ENCODE results near the gene RNASE2. TPM values are rescaled to one million over a fixed set of nuclear protein-coding genes. Genes with fewer than 3 reads are reported as not detected.
"Not testable (repeated sequence)": the region's sequence is repeated elsewhere in the genome, so short reads cannot be mapped to it uniquely, and the experiment has no call there.

The RNASE2 gene
- total and polyA plus RNA-seq, 4 donors: 0.59 to 27.0 (median 4.3) TPM

DNA sequence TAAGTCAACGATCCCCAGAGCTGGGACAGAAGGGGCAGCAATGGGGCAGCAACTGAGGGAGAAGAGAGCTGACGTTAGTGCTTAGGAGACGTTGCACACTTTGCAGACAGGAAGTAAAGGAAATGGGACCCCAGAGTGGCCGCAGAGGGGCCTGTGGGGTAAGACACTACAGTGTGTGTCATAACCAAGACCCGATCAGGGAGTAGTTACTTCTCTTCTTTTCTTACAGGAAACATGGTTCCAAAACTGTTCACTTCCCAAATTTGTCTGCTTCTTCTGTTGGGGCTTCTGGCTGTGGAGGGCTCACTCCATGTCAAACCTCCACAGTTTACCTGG lies 219 bp downstream of the RNASE2 start:
- 54% methylated on average over 5 of the region's 5 CpGs for WGBS
- DNase-seq (ENCODE audit: low spot score): not testable (repeated sequence)

DNA sequence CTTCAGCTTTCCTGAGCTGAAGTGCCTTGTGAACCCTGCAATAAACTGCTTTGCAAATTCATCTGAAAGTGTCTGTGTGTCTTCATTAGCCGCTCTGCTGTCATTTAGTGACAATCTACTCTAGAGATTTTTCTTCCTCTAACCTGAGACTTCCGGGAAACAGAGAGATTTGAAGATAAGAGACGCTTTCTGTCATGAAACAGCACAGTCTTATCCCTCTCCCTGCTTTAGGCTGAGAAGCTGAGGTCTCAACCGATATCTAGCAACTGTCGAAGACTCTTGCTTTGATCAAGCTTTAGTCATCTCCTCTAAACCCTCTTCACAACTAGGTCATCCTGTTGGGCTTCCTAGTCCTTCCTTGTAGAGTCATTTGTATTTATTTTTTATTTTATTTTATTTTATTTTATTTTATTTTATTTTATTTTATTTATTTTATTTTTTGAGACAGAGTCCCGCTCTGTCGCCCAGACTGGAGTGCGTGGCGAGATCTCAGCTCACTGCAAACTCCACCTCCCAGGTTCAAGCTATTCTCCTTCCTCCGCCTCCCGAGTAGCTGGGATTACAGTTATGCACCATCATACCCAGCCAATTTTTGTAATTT lies 1.2 kb downstream of the RNASE2 start:
- H3K9ac ChIP-seq (ENCODE audit: low read depth in 1 of 2, low read length in 2 of 2): no peak overlapping the region
- H3K4me3 ChIP-seq (ENCODE audit: low read depth in 1 of 3, low read length in 3 of 3): no peak overlapping the region
- TF ChIP-seq YY1 (IDR thresholded peaks at IDR 0.05) (no peak), EGR1 (IDR thresholded peaks at IDR 0.05; ENCODE audit: low read depth in 2 of 2) (no peak), HNF4A (conservative IDR thresholded peaks at IDR 0.05) (no peak), SP1 (IDR thresholded peaks at IDR 0.05) (no peak), JUND (IDR thresholded peaks at IDR 0.05) (no peak), FOXA1 (IDR thresholded peaks at IDR 0.05) (no peak), RXRA (IDR thresholded peaks at IDR 0.05) (no peak), GABPA (IDR thresholded peaks at IDR 0.05 in 1 of 2, conservative IDR thresholded peaks at IDR 0.05 in 1 of 2) (no peak), NR2F2 (IDR thresholded peaks at IDR 0.05) (no peak), FOXA2 (IDR thresholded peaks at IDR 0.05) (no peak), HNF4G (IDR thresholded peaks at IDR 0.05) (no peak), TAF1 (conservative IDR thresholded peaks at IDR 0.05) (no peak), RAD21 (IDR thresholded peaks at IDR 0.05) (no peak)
- TF ChIP-seq, protein P1, sequence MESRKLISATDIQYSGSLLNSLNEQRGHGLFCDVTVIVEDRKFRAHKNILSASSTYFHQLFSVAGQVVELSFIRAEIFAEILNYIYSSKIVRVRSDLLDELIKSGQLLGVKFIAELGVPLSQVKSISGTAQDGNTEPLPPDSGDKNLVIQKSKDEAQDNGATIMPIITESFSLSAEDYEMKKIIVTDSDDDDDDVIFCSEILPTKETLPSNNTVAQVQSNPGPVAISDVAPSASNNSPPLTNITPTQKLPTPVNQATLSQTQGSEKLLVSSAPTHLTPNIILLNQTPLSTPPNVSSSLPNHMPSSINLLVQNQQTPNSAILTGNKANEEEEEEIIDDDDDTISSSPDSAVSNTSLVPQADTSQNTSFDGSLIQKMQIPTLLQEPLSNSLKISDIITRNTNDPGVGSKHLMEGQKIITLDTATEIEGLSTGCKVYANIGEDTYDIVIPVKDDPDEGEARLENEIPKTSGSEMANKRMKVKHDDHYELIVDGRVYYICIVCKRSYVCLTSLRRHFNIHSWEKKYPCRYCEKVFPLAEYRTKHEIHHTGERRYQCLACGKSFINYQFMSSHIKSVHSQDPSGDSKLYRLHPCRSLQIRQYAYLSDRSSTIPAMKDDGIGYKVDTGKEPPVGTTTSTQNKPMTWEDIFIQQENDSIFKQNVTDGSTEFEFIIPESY (IDR thresholded peaks at IDR 0.05): no peak
- TF ChIP-seq, protein P2, sequence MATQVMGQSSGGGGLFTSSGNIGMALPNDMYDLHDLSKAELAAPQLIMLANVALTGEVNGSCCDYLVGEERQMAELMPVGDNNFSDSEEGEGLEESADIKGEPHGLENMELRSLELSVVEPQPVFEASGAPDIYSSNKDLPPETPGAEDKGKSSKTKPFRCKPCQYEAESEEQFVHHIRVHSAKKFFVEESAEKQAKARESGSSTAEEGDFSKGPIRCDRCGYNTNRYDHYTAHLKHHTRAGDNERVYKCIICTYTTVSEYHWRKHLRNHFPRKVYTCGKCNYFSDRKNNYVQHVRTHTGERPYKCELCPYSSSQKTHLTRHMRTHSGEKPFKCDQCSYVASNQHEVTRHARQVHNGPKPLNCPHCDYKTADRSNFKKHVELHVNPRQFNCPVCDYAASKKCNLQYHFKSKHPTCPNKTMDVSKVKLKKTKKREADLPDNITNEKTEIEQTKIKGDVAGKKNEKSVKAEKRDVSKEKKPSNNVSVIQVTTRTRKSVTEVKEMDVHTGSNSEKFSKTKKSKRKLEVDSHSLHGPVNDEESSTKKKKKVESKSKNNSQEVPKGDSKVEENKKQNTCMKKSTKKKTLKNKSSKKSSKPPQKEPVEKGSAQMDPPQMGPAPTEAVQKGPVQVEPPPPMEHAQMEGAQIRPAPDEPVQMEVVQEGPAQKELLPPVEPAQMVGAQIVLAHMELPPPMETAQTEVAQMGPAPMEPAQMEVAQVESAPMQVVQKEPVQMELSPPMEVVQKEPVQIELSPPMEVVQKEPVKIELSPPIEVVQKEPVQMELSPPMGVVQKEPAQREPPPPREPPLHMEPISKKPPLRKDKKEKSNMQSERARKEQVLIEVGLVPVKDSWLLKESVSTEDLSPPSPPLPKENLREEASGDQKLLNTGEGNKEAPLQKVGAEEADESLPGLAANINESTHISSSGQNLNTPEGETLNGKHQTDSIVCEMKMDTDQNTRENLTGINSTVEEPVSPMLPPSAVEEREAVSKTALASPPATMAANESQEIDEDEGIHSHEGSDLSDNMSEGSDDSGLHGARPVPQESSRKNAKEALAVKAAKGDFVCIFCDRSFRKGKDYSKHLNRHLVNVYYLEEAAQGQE (IDR thresholded peaks at IDR 0.05): no peak
- TF ChIP-seq, protein P3, sequence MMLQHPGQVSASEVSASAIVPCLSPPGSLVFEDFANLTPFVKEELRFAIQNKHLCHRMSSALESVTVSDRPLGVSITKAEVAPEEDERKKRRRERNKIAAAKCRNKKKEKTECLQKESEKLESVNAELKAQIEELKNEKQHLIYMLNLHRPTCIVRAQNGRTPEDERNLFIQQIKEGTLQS (IDR thresholded peaks at IDR 0.05): no peak
- TF ChIP-seq, protein P4, sequence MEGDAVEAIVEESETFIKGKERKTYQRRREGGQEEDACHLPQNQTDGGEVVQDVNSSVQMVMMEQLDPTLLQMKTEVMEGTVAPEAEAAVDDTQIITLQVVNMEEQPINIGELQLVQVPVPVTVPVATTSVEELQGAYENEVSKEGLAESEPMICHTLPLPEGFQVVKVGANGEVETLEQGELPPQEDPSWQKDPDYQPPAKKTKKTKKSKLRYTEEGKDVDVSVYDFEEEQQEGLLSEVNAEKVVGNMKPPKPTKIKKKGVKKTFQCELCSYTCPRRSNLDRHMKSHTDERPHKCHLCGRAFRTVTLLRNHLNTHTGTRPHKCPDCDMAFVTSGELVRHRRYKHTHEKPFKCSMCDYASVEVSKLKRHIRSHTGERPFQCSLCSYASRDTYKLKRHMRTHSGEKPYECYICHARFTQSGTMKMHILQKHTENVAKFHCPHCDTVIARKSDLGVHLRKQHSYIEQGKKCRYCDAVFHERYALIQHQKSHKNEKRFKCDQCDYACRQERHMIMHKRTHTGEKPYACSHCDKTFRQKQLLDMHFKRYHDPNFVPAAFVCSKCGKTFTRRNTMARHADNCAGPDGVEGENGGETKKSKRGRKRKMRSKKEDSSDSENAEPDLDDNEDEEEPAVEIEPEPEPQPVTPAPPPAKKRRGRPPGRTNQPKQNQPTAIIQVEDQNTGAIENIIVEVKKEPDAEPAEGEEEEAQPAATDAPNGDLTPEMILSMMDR (IDR thresholded peaks at IDR 0.05; ENCODE audit: low read depth, low read length, missing input control): no peak
- TF ChIP-seq, protein P5, sequence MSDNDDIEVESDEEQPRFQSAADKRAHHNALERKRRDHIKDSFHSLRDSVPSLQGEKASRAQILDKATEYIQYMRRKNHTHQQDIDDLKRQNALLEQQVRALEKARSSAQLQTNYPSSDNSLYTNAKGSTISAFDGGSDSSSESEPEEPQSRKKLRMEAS (IDR thresholded peaks at IDR 0.05): no peak
- 91% methylated on average over 11 of the region's 11 CpGs for WGBS
- H3K36me3 ChIP-seq (ENCODE audit: control insufficient read depth in 4 of 4, insufficient read depth in 3 of 4, low read depth in 1 of 4, low read length in 3 of 4): no peaks in the 10 kb centered on the region
- H3K9me3 ChIP-seq (ENCODE audit: control insufficient read depth in 4 of 4, low read length in 3 of 4): no peaks in the 10 kb centered on the region
- H3K4me1 ChIP-seq (ENCODE audit: control insufficient read depth in 4 of 4, insufficient read depth in 4 of 4, low read length in 3 of 4): peaks cover 0 to 9% (median 6%) of the 10 kb centered on the region in 4 donors
- H3K27ac ChIP-seq (ENCODE audit: low read depth in 1 of 2, low read length in 2 of 2): no peak overlapping the region
- H3K27me3 ChIP-seq (ENCODE audit: control insufficient read depth in 4 of 4, insufficient read depth in 4 of 4, low read length in 3 of 4): no peaks in the 10 kb centered on the region
- DNase-seq (ENCODE audit: low spot score): no peak

More for the DNA sequence above, 219 bp downstream of the RNASE2 start:
- H3K9me3 ChIP-seq (ENCODE audit: control insufficient read depth in 4 of 4, low read length in 3 of 4); H3K27ac ChIP-seq (ENCODE audit: low read depth in 1 of 2, low read length in 2 of 2); H3K4me3 ChIP-seq (ENCODE audit: low read depth in 1 of 3, low read length in 3 of 3); H3K9ac ChIP-seq (ENCODE audit: low read depth in 1 of 2, low read length in 2 of 2); H3K36me3 ChIP-seq (ENCODE audit: control insufficient read depth in 4 of 4, insufficient read depth in 3 of 4, low read depth in 1 of 4, low read length in 3 of 4); H3K27me3 ChIP-seq (ENCODE audit: control insufficient read depth in 4 of 4, insufficient read depth in 4 of 4, low read length in 3 of 4); H3K4me1 ChIP-seq (ENCODE audit: control insufficient read depth in 4 of 4, insufficient read depth in 4 of 4, low read length in 3 of 4): not testable (repeated sequence)

DNA sequence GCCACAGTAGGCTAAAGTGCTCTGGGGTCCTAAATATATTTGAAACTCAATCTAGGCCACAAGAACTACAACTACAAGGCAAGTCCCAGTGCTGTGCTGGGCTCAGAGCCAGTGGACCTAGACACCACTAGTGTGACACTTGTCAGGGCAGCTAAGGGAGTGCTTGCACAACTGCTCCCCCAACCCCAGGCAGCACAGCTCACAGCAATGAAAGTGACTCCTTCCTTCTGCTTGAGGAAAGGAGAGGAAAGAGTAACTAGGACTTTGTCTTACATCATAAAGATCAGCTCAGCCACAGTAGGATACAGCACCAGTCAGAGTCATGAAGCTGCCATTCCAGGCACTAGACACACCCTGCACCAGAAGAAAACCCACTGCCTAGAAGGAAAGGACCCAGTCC lies 3.7 kb downstream of the RNASE2 start:
- not testable (repeated sequence) for H3K27ac ChIP-seq (ENCODE audit: low read depth in 1 of 2, low read length in 2 of 2); H3K36me3 ChIP-seq (ENCODE audit: control insufficient read depth in 4 of 4, insufficient read depth in 3 of 4, low read depth in 1 of 4, low read length in 3 of 4); H3K27me3 ChIP-seq (ENCODE audit: control insufficient read depth in 4 of 4, insufficient read depth in 4 of 4, low read length in 3 of 4); H3K4me1 ChIP-seq (ENCODE audit: control insufficient read depth in 4 of 4, insufficient read depth in 4 of 4, low read length in 3 of 4); H3K9ac ChIP-seq (ENCODE audit: low read depth in 1 of 2, low read length in 2 of 2); H3K9me3 ChIP-seq (ENCODE audit: control insufficient read depth in 4 of 4, low read length in 3 of 4); DNase-seq (ENCODE audit: low spot score); H3K4me3 ChIP-seq (ENCODE audit: low read depth in 1 of 3, low read length in 3 of 3)

Data from liver (tissue), 9 donors.